HEK293 (cell line): Measurements from ENCODE around the gene FHIP1B.

Experiments
- CTCF ChIA-PET: fragments of 350-600 bp; formaldehyde crosslinking; extraction: SDS; loops from one replicate; lab custom pipeline; 2021; ENCODE audit warnings: antibody characterized with exemption; lab: Yijun Ruan, JAX
- POLR2A ChIA-PET: fragments of 300-600 bp; formaldehyde crosslinking; extraction: SDS; loops from one replicate; lab custom pipeline; 2020; ENCODE audit warnings: antibody characterized with exemption, inconsistent platforms; lab: Yijun Ruan, JAX
- H3K27ac ChIP-seq: fragments of 200-500 bp; sonication (Bioruptor generic); 2 replicates; pipeline ENCODE4 v1.5.1; 2014; ENCODE audit warnings: low read depth, low read length, control low read depth, inconsistent platforms; ENCODE audit errors: extremely low read depth
- H3K36me3 ChIP-seq, 2 experiments: fragments of 200-500 bp in 1 of 2; sonication (Bioruptor generic) in 1 of 2; 1 replicate in 1 of 2; 2 replicates in 1 of 2; pipeline ENCODE4 v1.5.1; 2014 to 2017; ENCODE audit warnings: inconsistent platforms in 2 of 2, low read length in 2 of 2; ENCODE audit not compliant: control insufficient read depth in 2 of 2, insufficient read depth in 1 of 2
- H3K4me1 ChIP-seq: fragments of 200-500 bp; sonication (Bioruptor generic); 2 replicates; pipeline ENCODE4 v1.5.1; 2014; ENCODE audit warnings: mild to moderate bottlenecking, low read length, inconsistent platforms; ENCODE audit not compliant: control insufficient read depth, insufficient read depth
- H3K4me3 ChIP-seq: 2 replicates; pipeline ENCODE4 v1.5.1; 2011; ENCODE audit warnings: low read depth, mild to moderate bottlenecking, control low read depth, low read length, moderate library complexity
- H3K9me3 ChIP-seq: fragments of 200-500 bp; sonication (Bioruptor generic); 2 replicates; pipeline ENCODE4 v1.5.1; 2014; ENCODE audit warnings: low read depth, low read length, inconsistent platforms; ENCODE audit not compliant: control insufficient read depth, insufficient read depth
- FEZF1 ChIP-seq: fragments of 450-650 bp; formaldehyde crosslinking; IDR thresholded peaks from 2 replicates; pipeline ENCODE4 v1.5.1; 2016; ENCODE audit warnings: missing biosample characterization, missing genetic modification characterization
- PATZ1 ChIP-seq: fragments of 450-650 bp; formaldehyde crosslinking; IDR thresholded peaks from 2 replicates; pipeline ENCODE4 v1.5.1; 2016; ENCODE audit warnings: missing biosample characterization, missing genetic modification characterization
- PRDM1 ChIP-seq: fragments of 450-650 bp; formaldehyde crosslinking; IDR thresholded peaks from 2 replicates; pipeline ENCODE4; 2016; ENCODE audit warnings: missing biosample characterization, missing genetic modification characterization
- REST ChIP-seq: fragments of 450-650 bp; formaldehyde crosslinking; IDR thresholded peaks from 2 replicates; pipeline ENCODE4 v1.5.1; 2016; ENCODE audit warnings: missing biosample characterization, missing genetic modification characterization
- SP3 ChIP-seq: fragments of 450-650 bp; formaldehyde crosslinking; IDR thresholded peaks from 2 replicates; pipeline ENCODE4 v1.5.1; 2016; ENCODE audit warnings: missing biosample characterization, missing genetic modification characterization
- SP7 ChIP-seq: fragments of 450-650 bp; formaldehyde crosslinking; IDR thresholded peaks from 2 replicates; pipeline ENCODE4 v1.5.1; 2016; ENCODE audit warnings: missing biosample characterization, missing genetic modification characterization
- YY1 ChIP-seq: fragments of 450-650 bp; formaldehyde crosslinking; IDR thresholded peaks from 2 replicates; pipeline ENCODE4 v1.5.1; 2018; ENCODE audit warnings: missing biosample characterization, missing genetic modification characterization
- ZBTB1 ChIP-seq: fragments of 450-650 bp; formaldehyde crosslinking; IDR thresholded peaks from 2 replicates; pipeline ENCODE4 v1.5.1; 2016; ENCODE audit warnings: missing biosample characterization, missing genetic modification characterization
- ZNF114 ChIP-seq: fragments of 450-650 bp; formaldehyde crosslinking; IDR thresholded peaks from 2 replicates; pipeline ENCODE4 v1.5.0; 2017; ENCODE audit warnings: missing biosample characterization, missing genetic modification characterization
- ZNF175 ChIP-seq: fragments of 450-650 bp; formaldehyde crosslinking; IDR thresholded peaks from 2 replicates; pipeline ENCODE4 v1.5.1; 2016; ENCODE audit warnings: missing biosample characterization, missing genetic modification characterization
- ZNF24 ChIP-seq: fragments of 450-650 bp; formaldehyde crosslinking; IDR thresholded peaks from 2 replicates; pipeline ENCODE4 v1.5.1; 2016; ENCODE audit warnings: missing biosample characterization, missing genetic modification characterization
- ZNF324 ChIP-seq: fragments of 450-650 bp; formaldehyde crosslinking; IDR thresholded peaks from 2 replicates; pipeline ENCODE4 v1.5.1; 2016; ENCODE audit warnings: missing biosample characterization, missing genetic modification characterization
- ZNF362 ChIP-seq: fragments of 450-650 bp; formaldehyde crosslinking; IDR thresholded peaks from 2 replicates; pipeline ENCODE4 v1.5.1; 2016; ENCODE audit warnings: missing biosample characterization, missing genetic modification characterization
- ZNF37A ChIP-seq: fragments of 450-650 bp; IDR thresholded peaks from 2 replicates; pipeline ENCODE4 v1.5.1; 2018; ENCODE audit warnings: missing biosample characterization, missing genetic modification characterization
- ZNF426 ChIP-seq: fragments of 450-650 bp; formaldehyde crosslinking; IDR thresholded peaks from 2 replicates; pipeline ENCODE4 v1.5.1; 2017; ENCODE audit warnings: missing biosample characterization, missing genetic modification characterization, mild to moderate bottlenecking, inconsistent platforms, moderate library complexity
- ZNF473 ChIP-seq: fragments of 450-650 bp; formaldehyde crosslinking; IDR thresholded peaks from 2 replicates; pipeline ENCODE4 v1.5.1; 2017; ENCODE audit warnings: missing biosample characterization, missing genetic modification characterization
- ZNF530 ChIP-seq: fragments of 450-650 bp; formaldehyde crosslinking; IDR thresholded peaks from 2 replicates; pipeline ENCODE4 v1.5.1; 2016; ENCODE audit warnings: low read depth, missing biosample characterization, missing genetic modification characterization
- ZNF561 ChIP-seq: fragments of 450-650 bp; IDR thresholded peaks from 2 replicates; pipeline ENCODE4 v1.5.1; 2018; ENCODE audit warnings: missing biosample characterization, missing genetic modification characterization, borderline replicate concordance
- ZNF580 ChIP-seq: fragments of 450-650 bp; formaldehyde crosslinking; IDR thresholded peaks from 2 replicates; pipeline ENCODE4 v1.5.1; 2016; ENCODE audit warnings: missing biosample characterization, missing genetic modification characterization
- ZNF670 ChIP-seq: fragments of 450-650 bp; formaldehyde crosslinking; IDR thresholded peaks from 2 replicates; pipeline ENCODE4 v1.5.1; 2016; ENCODE audit warnings: missing biosample characterization, missing genetic modification characterization, low read depth
- ZNF692 ChIP-seq: fragments of 450-650 bp; formaldehyde crosslinking; IDR thresholded peaks from 2 replicates; pipeline ENCODE4 v1.5.1; 2016; ENCODE audit warnings: missing biosample characterization, missing genetic modification characterization
- ZNF837 ChIP-seq: fragments of 450-650 bp; formaldehyde crosslinking; IDR thresholded peaks from 2 replicates; pipeline ENCODE4 v1.5.1; 2016; ENCODE audit warnings: missing biosample characterization, missing genetic modification characterization
- ZNF843 ChIP-seq: fragments of 450-650 bp; formaldehyde crosslinking; IDR thresholded peaks from 2 replicates; pipeline ENCODE4 v1.5.1; 2016; ENCODE audit warnings: missing biosample characterization, missing genetic modification characterization

Gene FHIP1B

GRCh38 chr11:6228520-6228919, 5.9 kb downstream of the FHIP1B start:
- Histone ChIP-seq H3K9me3 (no peaks in the 10 kb centered on the region), H3K27ac (no peak overlapping the region), H3K36me3 (peaks cover 0 to 13% of the 10 kb centered on the region in 2 experiments; a peak in 1 of 3 replicates), H3K4me3 (no peak overlapping the region), H3K4me1 (no peaks in the 10 kb centered on the region)
- CTCF ChIA-PET, result interaction anchor here (0.6 to 0.7 kb wide), 2 partner anchors 9 to 147 kb away, joined by 3 read pairs; no protein-coding TSS in a partner anchor
- no peak for TF ChIP-seq ZNF37A (tag by site-specific recombination)
- no peak for TF ChIP-seq ZNF362 (tag by site-specific recombination)
- TF ChIP-seq SP7 (tag by site-specific recombination), result no peak
- no peak for TF ChIP-seq ZNF580
- POLR2A ChIA-PET, result no interaction called here

GRCh38 chr11:6225896-6226295, 8.5 kb downstream of the FHIP1B start:
- Histone ChIP-seq H3K4me1 (no peaks in the 10 kb centered on the region), H3K36me3 (peaks cover 0 to 38% of the 10 kb centered on the region in 2 experiments; a peak in 1 of 3 replicates), H3K4me3 (no peak overlapping the region), H3K9me3 (no peaks in the 10 kb centered on the region), H3K27ac (no peak overlapping the region)
- ChIA-PET POLR2A (no interaction called here), CTCF (no interaction called here)
- TF ChIP-seq FEZF1 (tag by site-specific recombination) (no peak), ZNF175 (tag by site-specific recombination) (no peak), ZBTB1 (tag by site-specific recombination) (no peak), ZNF692 (tag by site-specific recombination) (no peak), YY1 (tag by site-specific recombination) (no peak), PATZ1 (tag by site-specific recombination) (no peak), ZNF670 (no peak), ZNF837 (tag by site-specific recombination) (no peak)
- TF ChIP-seq, all 188 proteins: peak for 0

- H3K27ac ChIP-seq, result no peak overlapping the region
- H3K4me1 ChIP-seq, result no peaks in the 10 kb centered on the region
- CTCF ChIA-PET, result interaction anchor here (0.6 to 1.1 kb wide), 2 partner anchors 26 to 69 kb away, joined by 4 to 5 read pairs; no protein-coding TSS in a partner anchor
- TF ChIP-seq ZNF426 (no peak), ZNF473 (tag by site-specific recombination) (no peak), ZNF324 (tag by site-specific recombination) (no peak), ZNF24 (no peak), SP3 (no peak), ZNF530 (no peak), ZNF843 (tag by site-specific recombination) (no peak), PRDM1 (tag by site-specific recombination) (no peak), ZNF561 (no peak), ZNF114 (tag by site-specific recombination) (no peak), REST (tag by site-specific recombination) (no peak)
- TF ChIP-seq, all 188 proteins: peak for 0
- POLR2A ChIA-PET, result interaction anchor here (2.0 kb wide), 1 partner anchor 10 kb away, joined by 8 read pairs; the partner anchor contains the start of gene FHIP1B
- H3K36me3 ChIP-seq, result peaks cover 0 to 46% of the 10 kb centered on the region in 2 experiments; a peak in 2 of 3 replicates
- H3K4me3 ChIP-seq, result no peak overlapping the region
- H3K9me3 ChIP-seq, result no peaks in the 10 kb centered on the region
These were observed 9.4 kb downstream of the FHIP1B start for GRCh38 chr11:6225024-6225423.
